HG02610 (cell line): Measurements from ENCODE around the gene POLR3E.

Experiments used
- ATAC-seq: cut with Tn5 transposase; IDR thresholded peaks from one replicate; pipeline ENCODE4 v1.9.1; 2021; ENCODE audit warnings: mild to moderate bottlenecking, moderate library complexity; ENCODE audit not compliant: unreplicated experiment

The POLR3E gene

GRCh38 chr16:22316411-22316811 is 19.2 kb downstream of the POLR3E start:
- ATAC-seq = no peak

GRCh38 chr16:22317001-22317530 is 19.9 kb downstream of the POLR3E start:
- ATAC-seq = no peak

GRCh38 chr16:22317625-22318024 is 20.4 kb downstream of the POLR3E start:
- ATAC-seq = no peak

GRCh38 chr16:22318690-22319358 is 21.6 kb downstream of the POLR3E start:
- no peak for ATAC-seq

GRCh38 chr16:22320572-22321339 is 23.5 kb downstream of the POLR3E start:
- no peak for ATAC-seq

- ATAC-seq = no peak
Measured at GRCh38 chr16:22321340-22322001, 24.3 kb downstream of the POLR3E start.

GRCh38 chr16:22322021-22322471 is 24.8 kb downstream of the POLR3E start:
- no peak for ATAC-seq

GRCh38 chr16:22322741-22323140 is 25.5 kb downstream of the POLR3E start:
- no peak for ATAC-seq

GRCh38 chr16:22323173-22323958 is 26.2 kb downstream of the POLR3E start:
- no peak for ATAC-seq

GRCh38 chr16:22323959-22324786 is 27.0 kb downstream of the POLR3E start:
- ATAC-seq = no peak

- no peak for ATAC-seq
Measured at GRCh38 chr16:22324787-22325597, 27.8 kb downstream of the POLR3E start.

- ATAC-seq = no peak
Measured at GRCh38 chr16:22325598-22326368, 28.6 kb downstream of the POLR3E start.

- ATAC-seq = no peak
Measured at GRCh38 chr16:22326369-22326652, 29.1 kb downstream of the POLR3E start.

- no peak for ATAC-seq
Measured at GRCh38 chr16:22326771-22327445, 29.7 kb downstream of the POLR3E start.

- ATAC-seq = no peak
Measured at GRCh38 chr16:22327446-22327775, 30.2 kb downstream of the POLR3E start.

- no peak for ATAC-seq
Measured at GRCh38 chr16:22328081-22328725, 31.0 kb downstream of the POLR3E start.

GRCh38 chr16:22329199-22329695 is 32.0 kb downstream of the POLR3E start:
- ATAC-seq = no peak
